ENCODE results near the gene RDH12. TPM values are rescaled to one million over a fixed set of nuclear protein-coding genes. Genes with fewer than 3 reads are reported as not detected.
A peak's percentile ranks its signal among the peaks of the same experiment; 100 is the strongest.

RDH12 gene
- total RNA-seq, 1 donor from 2014 or later, result 1.7 TPM

DNA sequence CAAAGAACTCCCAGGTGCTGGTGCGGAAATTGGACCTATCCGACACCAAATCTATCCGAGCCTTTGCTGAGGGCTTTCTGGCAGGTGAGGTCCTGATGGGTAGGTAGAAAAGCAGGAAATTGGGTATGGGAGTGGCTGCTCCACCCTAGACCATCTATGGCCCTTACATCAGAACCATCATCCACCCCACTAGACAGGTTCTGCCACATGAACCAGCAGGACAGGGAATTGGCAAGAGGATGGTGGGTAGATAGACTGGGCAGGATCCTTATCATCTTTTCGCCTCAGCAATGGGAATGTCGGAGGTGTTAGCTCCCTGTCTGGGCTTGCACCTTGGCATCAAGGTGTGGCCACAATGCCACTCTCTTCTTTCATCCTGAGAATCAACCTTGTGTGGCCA is 23.5 kb downstream of the RDH12 start:
- Mint-ChIP-seq H3K4me3 (ENCODE audit: low read depth) (no peak overlapping the region), H3K27me3 (no peaks in the 10 kb centered on the region), H3K27ac (no peak overlapping the region), H3K36me3 (ENCODE audit: insufficient read depth) (no peaks in the 10 kb centered on the region), H3K9me3 (ENCODE audit: low read depth) (no peaks in the 10 kb centered on the region), H3K4me1 (ENCODE audit: low read depth) (peaks cover 25% of the 10 kb centered on the region)
- TF ChIP-seq, protein P1, sequence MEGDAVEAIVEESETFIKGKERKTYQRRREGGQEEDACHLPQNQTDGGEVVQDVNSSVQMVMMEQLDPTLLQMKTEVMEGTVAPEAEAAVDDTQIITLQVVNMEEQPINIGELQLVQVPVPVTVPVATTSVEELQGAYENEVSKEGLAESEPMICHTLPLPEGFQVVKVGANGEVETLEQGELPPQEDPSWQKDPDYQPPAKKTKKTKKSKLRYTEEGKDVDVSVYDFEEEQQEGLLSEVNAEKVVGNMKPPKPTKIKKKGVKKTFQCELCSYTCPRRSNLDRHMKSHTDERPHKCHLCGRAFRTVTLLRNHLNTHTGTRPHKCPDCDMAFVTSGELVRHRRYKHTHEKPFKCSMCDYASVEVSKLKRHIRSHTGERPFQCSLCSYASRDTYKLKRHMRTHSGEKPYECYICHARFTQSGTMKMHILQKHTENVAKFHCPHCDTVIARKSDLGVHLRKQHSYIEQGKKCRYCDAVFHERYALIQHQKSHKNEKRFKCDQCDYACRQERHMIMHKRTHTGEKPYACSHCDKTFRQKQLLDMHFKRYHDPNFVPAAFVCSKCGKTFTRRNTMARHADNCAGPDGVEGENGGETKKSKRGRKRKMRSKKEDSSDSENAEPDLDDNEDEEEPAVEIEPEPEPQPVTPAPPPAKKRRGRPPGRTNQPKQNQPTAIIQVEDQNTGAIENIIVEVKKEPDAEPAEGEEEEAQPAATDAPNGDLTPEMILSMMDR (IDR thresholded peaks at IDR 0.05; ENCODE audit: unreplicated experiment), result no peak
- no peak for DNase-seq (ENCODE audit: low spot score, unreplicated experiment)

DNA sequence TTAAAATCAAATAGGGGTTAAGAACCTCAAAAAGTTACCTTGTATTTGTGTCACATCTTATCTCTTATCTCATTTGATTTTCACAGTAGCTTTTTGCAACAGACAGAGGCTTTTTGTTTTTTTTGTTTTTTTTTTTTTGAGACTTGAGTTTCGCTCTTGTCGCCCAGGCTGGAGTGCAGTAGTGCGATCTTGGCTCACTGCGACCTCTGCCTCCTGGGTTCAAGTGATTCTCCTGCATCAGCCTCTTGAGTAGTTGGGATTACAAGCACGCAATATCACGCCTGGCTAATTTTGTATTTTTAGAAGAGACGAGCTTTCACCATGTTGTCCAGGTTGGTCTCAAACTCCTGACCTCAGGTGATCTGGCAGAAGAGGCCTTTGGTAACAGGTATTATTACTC is 25.7 kb downstream of the RDH12 start:
- no peak overlapping the region for H3K27ac Mint-ChIP-seq
- H3K4me3 Mint-ChIP-seq (ENCODE audit: low read depth), result no peak overlapping the region
- no peaks in the 10 kb centered on the region for H3K9me3 Mint-ChIP-seq (ENCODE audit: low read depth)
- no peak for DNase-seq (ENCODE audit: low spot score, unreplicated experiment)
- peaks cover 23% of the 10 kb centered on the region for H3K4me1 Mint-ChIP-seq (ENCODE audit: low read depth)
- TF ChIP-seq, protein P1 (IDR thresholded peaks at IDR 0.05; ENCODE audit: unreplicated experiment), result no peak
- H3K36me3 Mint-ChIP-seq (ENCODE audit: insufficient read depth), result no peaks in the 10 kb centered on the region
- H3K27me3 Mint-ChIP-seq, result no peaks in the 10 kb centered on the region

DNA sequence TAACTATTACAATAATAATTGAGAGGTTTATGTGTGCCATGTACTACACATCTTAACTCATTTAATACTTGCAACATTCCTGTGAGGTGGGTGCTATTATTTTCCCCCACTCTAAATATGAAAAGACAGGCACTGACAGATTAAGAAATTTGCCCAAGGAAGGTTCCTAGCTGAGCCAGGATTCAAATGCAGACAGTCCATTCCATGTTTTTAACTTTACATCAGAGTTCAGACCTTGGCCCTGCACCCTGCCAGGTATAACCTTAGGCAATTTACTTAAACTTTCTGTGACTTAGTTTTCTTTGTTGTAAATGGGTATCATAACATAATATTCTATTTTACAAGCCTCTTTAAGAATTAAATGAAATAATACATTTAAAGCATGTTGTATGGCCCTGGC is 26.6 kb downstream of the RDH12 start:
- peaks cover 18% of the 10 kb centered on the region for H3K4me1 Mint-ChIP-seq (ENCODE audit: low read depth)
- no peak for DNase-seq (ENCODE audit: low spot score, unreplicated experiment)
- no peaks in the 10 kb centered on the region for H3K27me3 Mint-ChIP-seq
- TF ChIP-seq, protein P1 (IDR thresholded peaks at IDR 0.05; ENCODE audit: unreplicated experiment), result no peak
- H3K4me3 Mint-ChIP-seq (ENCODE audit: low read depth), result no peak overlapping the region
- H3K9me3 Mint-ChIP-seq (ENCODE audit: low read depth), result no peaks in the 10 kb centered on the region
- no peaks in the 10 kb centered on the region for H3K36me3 Mint-ChIP-seq (ENCODE audit: insufficient read depth)
- H3K27ac Mint-ChIP-seq, result no peak overlapping the region

DNA sequence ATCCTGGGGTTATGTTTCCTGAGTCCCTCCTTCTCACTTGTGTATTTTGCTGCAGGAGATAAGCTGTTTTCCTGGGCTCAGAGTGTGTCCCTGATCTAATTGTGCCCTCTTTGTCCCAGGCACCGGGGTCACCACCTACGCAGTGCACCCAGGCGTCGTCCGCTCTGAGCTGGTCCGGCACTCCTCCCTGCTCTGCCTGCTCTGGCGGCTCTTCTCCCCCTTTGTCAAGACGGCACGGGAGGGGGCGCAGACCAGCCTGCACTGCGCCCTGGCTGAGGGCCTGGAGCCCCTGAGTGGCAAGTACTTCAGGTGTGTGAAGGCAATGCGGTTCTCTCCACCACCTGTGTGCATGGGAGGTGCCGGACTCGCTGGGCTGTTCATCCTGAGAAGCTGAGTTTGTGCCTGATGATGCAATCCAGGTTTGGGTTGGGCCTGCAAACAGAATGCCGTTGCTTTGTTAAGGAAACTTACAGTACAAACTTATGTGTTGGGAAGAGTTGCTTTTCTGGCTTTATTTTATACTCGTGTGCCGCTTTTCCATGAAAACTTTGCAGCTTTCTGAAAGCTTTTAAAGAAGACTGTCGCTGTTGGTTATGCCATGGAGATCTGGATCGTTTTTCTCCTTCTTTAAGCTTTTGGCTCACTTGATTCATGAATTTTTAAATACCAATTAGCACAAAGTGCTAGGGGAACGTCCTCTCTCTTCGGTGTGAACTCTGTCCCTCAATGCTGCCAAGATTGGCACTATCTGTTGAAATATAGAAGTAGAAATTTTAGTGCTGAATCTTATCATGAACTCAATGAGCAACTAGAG is 27.6 kb downstream of the RDH12 start:
- Mint-ChIP-seq H3K27me3 (no peaks in the 10 kb centered on the region), H3K4me3 (ENCODE audit: low read depth) (peak overlapping the region; percentile 62), H3K4me1 (ENCODE audit: low read depth) (peaks cover 23% of the 10 kb centered on the region), H3K27ac (peak overlapping the region; percentile 93), H3K9me3 (ENCODE audit: low read depth) (no peaks in the 10 kb centered on the region), H3K36me3 (ENCODE audit: insufficient read depth) (no peaks in the 10 kb centered on the region)
- TF ChIP-seq, protein P1 (IDR thresholded peaks at IDR 0.05; ENCODE audit: unreplicated experiment), result no peak
- peak; percentile 32 for DNase-seq (ENCODE audit: low spot score, unreplicated experiment)

DNA sequence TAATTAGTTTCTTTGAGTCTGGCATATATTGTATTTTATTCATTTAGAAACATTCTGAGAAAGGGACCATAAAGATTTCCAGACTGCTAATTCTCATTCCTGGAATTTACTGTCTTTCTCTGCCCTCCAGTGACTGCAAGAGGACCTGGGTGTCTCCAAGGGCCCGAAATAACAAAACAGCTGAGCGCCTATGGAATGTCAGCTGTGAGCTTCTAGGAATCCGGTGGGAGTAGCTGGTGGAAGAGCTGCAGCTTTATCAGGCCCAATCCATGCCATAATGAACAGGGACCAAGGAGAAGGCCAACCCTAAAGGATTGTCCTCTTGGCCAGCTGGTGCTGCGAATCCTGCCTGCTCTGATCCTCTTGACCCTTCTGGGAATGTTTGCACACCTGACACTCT is 31.9 kb downstream of the RDH12 start:
- no peak for DNase-seq (ENCODE audit: low spot score, unreplicated experiment)
- H3K27ac Mint-ChIP-seq, result no peak overlapping the region
- no peaks in the 10 kb centered on the region for H3K27me3 Mint-ChIP-seq
- peaks cover 30% of the 10 kb centered on the region for H3K4me1 Mint-ChIP-seq (ENCODE audit: low read depth)
- H3K4me3 Mint-ChIP-seq (ENCODE audit: low read depth), result no peak overlapping the region
- TF ChIP-seq, protein P1 (IDR thresholded peaks at IDR 0.05; ENCODE audit: unreplicated experiment), result no peak
- H3K36me3 Mint-ChIP-seq (ENCODE audit: insufficient read depth), result no peaks in the 10 kb centered on the region
- H3K9me3 Mint-ChIP-seq (ENCODE audit: low read depth), result peaks cover 5% of the 10 kb centered on the region
